ENCODE measurements around the gene ADAM17. TPM values are rescaled to one million over a fixed set of nuclear protein-coding genes. Genes with fewer than 3 reads are reported as not detected.
A peak's percentile ranks its signal among the peaks of the same experiment; 100 is the strongest.

The ADAM17 gene
- total RNA-seq, 1 donor from 2014 or later: 16.4 TPM

GRCh38 chr2:9477914-9478313 lies 77.7 kb downstream of the ADAM17 start:
- H3K4me1 ChIP-seq: peaks cover 0 to 16% of the 10 kb centered on the region in 2 donors
- H3K27ac ChIP-seq: peak overlapping the region in 1 of 2 donors; percentile 26

GRCh38 chr2:9474361-9475057 lies 81.1 kb downstream of the ADAM17 start, which contains the start of gene IAH1:
Gene IAH1, plus strand, starts transcription at chr2:9474551. Its CDS starts 16 bp downstream, at chr2:9474567.
- Histone ChIP-seq H3K36me3 (peaks cover 0 to 8% of the 10 kb centered on the region in 2 donors), H3K9me3 (no peaks in the 10 kb centered on the region), H3K27me3 (no peaks in the 10 kb centered on the region), H3K4me3 (peak within 1 kb of the TSS; percentile 77 to 90), H3K4me1 (peaks cover 0 to 16% of the 10 kb centered on the region in 2 donors), H3K27ac (peak within 1 kb of the TSS; percentile 86 to 94)
- DNase-seq (ENCODE audit: low spot score in 2 of 2): peak in 1 of 2 donors; percentile 84
- intact Hi-C loops (cut with DNase I): loop anchor here (2.0 kb wide), 3 partner anchors 52 to 156 kb away; partner anchors contain the start of genes CPSF3, ITGB1BP1 and YWHAQ
- no peak for TF ChIP-seq CTCF (IDR thresholded peaks at IDR 0.05)

More at GRCh38 chr2:9477914-9478313, 77.7 kb downstream of the ADAM17 start:
- H3K4me3 ChIP-seq: no peak overlapping the region
- TF ChIP-seq CTCF (IDR thresholded peaks at IDR 0.05): no peak
- peaks cover 15 to 37% of the 10 kb centered on the region in 2 donors for H3K36me3 ChIP-seq
- intact Hi-C loops (cut with DNase I): no loop called here
- no peak for DNase-seq (ENCODE audit: low spot score in 2 of 2)
- H3K27me3 ChIP-seq: no peaks in the 10 kb centered on the region
- H3K9me3 ChIP-seq: no peaks in the 10 kb centered on the region

GRCh38 chr2:9473985-9474360 lies 81.7 kb downstream of the ADAM17 start:
- intact Hi-C loops (cut with DNase I): loop anchor here (2.0 kb wide), 3 partner anchors 51 to 157 kb away; partner anchors contain the start of genes CPSF3, ITGB1BP1 and YWHAQ
- Histone ChIP-seq H3K4me1 (peaks cover 0 to 16% of the 10 kb centered on the region in 2 donors), H3K27ac (peak overlapping the region; percentile 86 to 94), H3K36me3 (peaks cover 0 to 7% of the 10 kb centered on the region in 2 donors), H3K27me3 (no peaks in the 10 kb centered on the region), H3K4me3 (peak overlapping the region; percentile 77 to 90), H3K9me3 (no peaks in the 10 kb centered on the region)
- peak in 1 of 2 donors; percentile 77 for DNase-seq (ENCODE audit: low spot score in 2 of 2)
- no peak for TF ChIP-seq CTCF (IDR thresholded peaks at IDR 0.05)

GRCh38 chr2:9473308-9473984 lies 82.2 kb downstream of the ADAM17 start:
- no peaks in the 10 kb centered on the region for H3K27me3 ChIP-seq
- intact Hi-C loops (cut with DNase I): no loop called here
- peaks cover 0 to 7% of the 10 kb centered on the region in 2 donors for H3K36me3 ChIP-seq
- peak overlapping the region; percentile 86 to 94 for H3K27ac ChIP-seq
- H3K9me3 ChIP-seq: no peaks in the 10 kb centered on the region
- H3K4me3 ChIP-seq: peak overlapping the region; percentile 77 to 90
- H3K4me1 ChIP-seq: peaks cover 0 to 16% of the 10 kb centered on the region in 2 donors
- TF ChIP-seq CTCF (IDR thresholded peaks at IDR 0.05): peak in 1 of 3 experiments; percentile 21
- DNase-seq (ENCODE audit: low spot score in 2 of 2): no peak

- H3K27me3 ChIP-seq: no peaks in the 10 kb centered on the region
- H3K4me1 ChIP-seq: peaks cover 0 to 12% of the 10 kb centered on the region in 2 donors
- intact Hi-C loops (cut with DNase I): no loop called here
- peaks cover 0 to 7% of the 10 kb centered on the region in 2 donors for H3K36me3 ChIP-seq
- no peak for TF ChIP-seq CTCF (IDR thresholded peaks at IDR 0.05)
- no peaks in the 10 kb centered on the region for H3K9me3 ChIP-seq
- no peak overlapping the region for H3K4me3 ChIP-seq
- H3K27ac ChIP-seq: no peak overlapping the region
- DNase-seq (ENCODE audit: low spot score in 2 of 2): no peak
Observed at GRCh38 chr2:9472511-9472910, 83.1 kb downstream of the ADAM17 start.
